GM21526 (cell line): ENCODE results near the gene CACFD1.
A peak's percentile ranks its signal among the peaks of the same experiment; 100 is the strongest.

Experiments used
- ATAC-seq: cut with Tn5 transposase; IDR thresholded peaks from one replicate; pipeline ENCODE4 v1.9.1; 2021; ENCODE audit warnings: moderate library complexity; ENCODE audit not compliant: unreplicated experiment, low FRiP score

CACFD1 gene

DNA sequence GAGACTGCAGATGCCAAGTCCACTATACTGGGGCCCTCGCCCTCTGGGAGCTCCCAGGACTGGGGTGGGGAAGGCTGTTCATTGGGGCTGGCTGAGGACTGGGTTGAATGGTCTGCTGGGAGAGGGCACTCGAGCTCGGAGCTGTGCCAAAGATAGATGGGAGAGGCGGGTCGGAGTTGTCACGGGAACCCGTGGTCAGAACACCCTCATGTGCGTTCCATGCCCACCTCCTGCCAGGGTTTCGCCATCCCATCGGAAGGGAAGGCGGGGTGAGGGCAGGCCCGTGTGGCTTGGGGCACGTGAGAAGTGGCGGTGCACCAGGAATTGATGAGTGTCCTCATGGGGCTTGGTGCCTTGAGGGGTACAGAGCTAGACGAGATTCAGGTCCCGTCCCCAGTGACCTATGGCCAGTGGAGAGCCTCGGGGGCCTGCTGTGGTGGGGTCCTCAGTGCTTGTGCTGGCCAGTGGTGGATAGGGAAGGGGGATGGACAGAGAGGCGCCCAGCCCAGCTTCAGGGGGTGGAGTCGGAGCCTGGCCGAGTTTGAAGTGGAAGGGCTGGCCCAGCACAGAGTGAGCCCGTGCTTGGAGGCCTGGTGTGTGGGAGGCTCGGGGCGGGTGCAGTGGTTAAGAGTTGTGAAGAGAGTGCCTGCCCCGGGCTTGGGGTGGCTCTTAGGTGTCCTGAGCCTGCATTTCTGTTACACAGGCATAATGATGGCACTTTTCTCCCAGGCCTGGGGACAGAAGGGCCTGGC, 4.3 kb downstream of the CACFD1 start:
- ATAC-seq = no peak

DNA sequence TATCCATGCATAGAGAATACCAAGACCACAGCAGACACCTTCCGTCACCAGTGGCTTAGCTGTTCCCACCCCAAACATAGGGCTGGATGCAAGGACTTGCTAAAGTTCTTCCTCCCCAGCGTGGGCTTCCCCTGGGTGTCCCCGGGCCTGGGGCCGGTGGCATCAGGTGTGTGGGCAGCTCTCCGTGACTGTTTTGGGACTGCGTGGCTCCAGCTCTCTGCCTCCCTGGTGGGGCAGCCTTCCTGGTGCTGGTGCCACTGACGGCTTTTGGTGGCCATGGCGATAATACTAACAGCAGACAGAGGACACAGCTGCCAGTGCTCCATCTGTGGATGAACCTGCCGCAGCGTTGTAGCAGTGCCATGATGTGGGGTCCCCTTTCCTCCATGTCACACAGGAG, 4.9 kb downstream of the CACFD1 start:
- ATAC-seq = no peak

DNA sequence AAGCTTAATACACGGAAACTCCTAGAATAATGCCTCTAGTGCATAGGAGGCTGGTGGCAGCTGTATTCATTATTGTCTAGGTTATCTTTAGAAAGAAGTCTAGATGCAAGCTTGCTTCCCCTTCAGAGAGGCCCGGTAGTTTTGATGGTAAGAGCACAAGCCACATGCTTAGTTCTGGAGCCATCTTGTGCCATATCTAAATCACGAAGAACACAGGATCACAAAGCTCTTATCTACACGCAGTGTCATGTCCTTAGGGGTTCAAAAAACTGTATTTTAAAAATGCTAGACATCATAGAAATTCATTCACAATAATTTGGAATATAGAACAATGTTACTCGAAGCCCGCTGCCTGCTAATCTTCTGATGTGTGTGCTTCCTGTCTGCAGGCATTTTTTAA, 6.2 kb downstream of the CACFD1 start:
- no peak for ATAC-seq

DNA sequence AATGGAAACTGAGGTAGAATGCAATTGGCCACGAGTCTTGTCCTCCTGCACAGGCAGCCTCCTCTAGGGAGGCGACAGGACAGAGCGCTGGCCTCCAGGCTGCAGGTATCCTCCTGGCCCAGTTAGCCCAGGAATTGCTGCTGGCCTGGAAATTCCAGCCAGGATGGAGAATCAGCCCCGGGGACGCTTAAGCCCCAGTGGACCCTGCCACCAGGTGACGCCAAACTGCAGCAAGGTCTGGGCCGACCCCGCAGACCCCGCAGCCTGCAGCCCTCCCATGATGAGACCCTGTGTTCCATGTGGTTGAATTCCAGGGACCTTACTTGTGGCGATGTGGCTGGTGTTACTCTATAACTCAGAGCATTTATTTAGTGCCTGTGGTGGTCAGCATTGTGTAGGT, 7.3 kb downstream of the CACFD1 start:
- no peak for ATAC-seq

DNA sequence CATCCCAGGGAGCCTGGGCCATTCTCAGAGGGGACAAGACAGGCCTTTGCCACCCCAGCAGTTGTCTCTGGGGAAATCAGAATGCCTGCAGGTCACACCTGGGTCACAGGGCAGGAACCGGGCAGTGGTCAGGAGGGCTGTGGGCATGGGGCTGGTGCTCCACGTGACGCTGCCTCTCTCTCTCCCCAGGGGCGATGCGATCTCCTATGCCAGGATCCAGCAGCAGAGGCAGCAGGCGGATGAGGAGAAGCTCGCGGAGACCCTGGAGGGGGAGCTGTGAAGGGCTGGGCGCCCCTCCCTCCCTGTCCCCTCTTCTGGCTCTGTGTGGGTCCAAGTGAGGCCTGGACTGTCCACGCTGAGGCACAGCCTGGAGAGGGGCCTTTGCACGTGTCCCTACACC, 8.6 kb downstream of the CACFD1 start:
- ATAC-seq = no peak

DNA sequence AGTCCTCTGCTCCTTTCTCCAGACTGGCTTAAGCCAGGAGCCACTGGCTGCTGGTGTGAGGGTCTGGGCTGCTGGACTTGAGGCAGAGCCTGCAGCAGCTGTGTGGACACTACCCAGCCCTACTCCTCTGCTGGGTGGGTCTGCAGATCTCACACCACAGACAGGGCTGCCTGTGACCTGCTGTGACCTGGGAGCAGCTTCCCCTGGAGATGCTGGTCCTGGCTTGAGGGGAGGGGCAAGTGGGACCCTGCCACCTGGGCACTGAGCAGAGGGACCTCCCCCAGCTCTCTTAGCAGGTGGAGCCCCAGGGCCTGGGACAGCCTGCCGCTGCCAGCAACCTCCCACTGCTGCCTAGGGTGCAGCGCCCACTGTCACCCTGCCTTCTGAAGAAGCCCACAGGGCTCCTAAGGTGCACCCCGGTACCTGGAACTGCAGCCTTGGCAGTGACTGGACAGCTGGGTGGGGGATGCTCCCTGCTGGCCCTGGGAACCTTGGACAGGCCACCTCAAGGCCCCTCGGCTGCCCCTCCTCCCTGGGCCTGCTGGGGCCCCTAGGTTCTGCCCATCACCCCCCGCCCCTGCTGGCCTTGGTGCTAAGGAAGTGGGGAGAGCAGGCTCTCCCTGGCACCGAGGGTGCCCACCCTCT, 9.1 kb downstream of the CACFD1 start:
- ATAC-seq = no peak

DNA sequence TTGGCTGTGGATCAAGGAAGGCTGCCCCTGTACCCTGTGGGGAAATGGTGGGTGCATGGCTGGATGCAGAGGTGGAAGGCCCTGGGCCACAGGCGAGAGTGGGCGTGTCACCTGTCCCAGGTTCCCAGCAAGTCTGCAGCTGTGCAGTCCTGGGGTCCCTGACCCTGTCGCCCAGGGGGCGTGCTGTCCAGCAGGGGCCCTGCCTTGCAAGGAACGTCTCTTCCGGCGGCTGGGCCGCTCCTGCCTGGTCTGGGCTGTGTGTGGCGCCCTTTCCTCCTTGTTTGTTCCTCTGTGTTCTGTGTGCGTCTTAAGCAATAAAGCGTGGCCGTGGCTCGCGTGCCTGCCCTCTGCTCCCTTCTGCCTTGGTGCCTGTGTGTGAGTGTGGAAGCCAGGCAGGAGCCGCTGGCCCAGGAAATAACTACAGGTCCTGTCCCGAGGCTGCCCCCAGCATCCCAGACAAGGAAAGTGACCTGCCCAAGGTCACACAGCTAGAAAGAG, 10.7 kb downstream of the CACFD1 start:
- no peak for ATAC-seq

DNA sequence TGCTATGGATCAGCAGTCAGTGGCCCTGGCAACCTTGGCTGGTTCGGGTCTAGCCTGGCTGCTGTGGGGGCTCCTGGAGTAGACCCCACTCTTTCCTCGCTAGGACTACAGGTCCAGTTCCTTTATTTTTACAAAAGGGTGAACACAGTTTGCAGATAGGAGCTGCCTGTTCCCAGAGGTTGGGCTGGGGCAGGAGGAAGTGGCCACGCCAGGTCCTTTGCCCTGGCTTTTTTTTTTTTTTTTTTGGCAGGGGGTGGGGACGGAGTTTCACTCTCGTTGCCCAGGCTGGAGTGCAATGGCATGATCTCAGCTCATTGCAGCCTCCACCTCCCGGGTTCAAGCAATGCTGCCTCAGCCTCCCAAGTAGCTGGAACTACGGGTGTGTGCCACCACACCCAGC, 11.2 kb downstream of the CACFD1 start:
- no peak for ATAC-seq

DNA sequence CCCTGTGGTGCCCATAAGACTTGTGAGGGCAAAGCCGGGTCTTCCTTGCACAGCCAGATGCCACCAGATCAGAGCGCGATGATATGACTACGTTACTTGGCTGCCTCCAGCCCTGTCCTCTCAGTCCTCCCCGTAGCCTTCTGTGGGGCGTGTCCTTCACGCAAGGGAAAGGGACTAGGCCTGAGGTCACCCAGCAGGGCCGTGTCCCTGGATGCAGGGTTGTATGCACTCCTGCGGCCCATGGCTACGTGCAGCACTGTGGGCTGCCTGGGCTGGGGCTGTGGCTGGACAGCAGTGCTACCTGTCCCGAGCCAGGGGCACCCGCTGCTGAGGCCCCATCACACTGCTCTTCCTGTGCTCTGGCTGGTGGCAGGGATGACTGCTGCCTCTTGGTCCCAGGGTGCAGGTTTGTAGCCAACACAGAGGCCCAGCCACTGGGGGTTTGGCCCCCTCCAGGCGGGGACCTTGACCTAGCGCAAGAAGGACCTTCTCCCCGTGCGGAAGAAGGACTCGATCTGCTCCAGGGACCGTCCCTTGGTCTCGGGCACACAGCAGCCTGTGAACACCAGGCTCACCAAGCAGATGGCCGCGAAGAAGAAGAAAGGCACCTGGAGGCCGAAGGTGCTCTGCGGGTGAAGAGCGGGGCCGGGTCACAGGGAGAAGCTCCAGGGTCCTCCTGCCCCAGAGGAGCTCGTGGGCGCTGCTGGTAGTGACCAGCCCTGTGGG, 11.9 kb downstream of the CACFD1 start:
- no peak for ATAC-seq

DNA sequence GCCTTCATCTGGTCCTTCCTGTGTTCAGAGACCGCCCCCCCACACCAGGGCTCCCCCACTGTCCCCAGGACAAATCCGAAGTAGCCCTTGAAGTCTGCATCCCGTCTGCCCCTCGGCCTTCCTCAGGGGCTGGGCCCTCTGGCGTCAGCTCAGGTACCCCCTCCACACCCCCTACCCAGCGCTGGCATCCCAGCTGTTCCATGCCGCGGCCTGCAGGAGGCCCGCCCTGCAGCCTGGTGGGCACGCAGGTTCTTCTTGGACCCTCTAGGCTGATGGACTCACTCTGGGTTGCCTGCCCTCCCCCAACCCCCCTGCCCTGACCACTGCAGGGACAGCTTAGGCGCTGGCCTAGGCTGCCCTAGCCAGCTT, 12.5 kb downstream of the CACFD1 start:
- no peak for ATAC-seq

DNA sequence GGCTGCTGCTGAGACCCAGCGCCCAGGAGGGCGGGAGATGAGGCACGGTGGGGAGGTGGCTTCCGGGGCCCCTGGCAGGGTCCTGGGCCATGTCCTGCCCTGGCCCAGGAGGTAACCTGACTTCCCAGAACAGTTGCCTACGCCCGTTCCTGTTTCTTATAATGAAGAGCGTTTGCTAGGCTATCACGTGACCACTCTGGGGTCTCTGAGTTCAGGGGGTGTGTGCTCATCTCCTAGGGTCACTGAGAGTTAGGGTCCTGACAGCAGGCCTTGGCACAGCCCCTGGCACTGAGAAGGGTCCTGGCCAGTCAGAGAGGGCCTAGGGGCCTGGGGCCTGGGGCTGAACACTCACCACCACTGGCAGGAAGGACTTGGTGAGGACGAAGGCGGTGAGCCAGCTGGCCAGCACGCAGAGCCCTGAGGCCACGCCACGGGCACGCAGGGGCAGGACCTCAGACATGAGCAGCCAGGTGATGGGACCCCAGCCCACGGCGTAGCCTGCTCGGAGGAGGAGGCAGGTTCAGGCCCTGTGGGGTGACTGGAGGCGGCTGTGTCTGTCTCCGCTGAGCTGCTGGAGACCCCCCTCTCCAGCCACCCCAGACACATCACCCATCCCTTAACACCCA, 13.1 kb downstream of the CACFD1 start:
- no peak for ATAC-seq

DNA sequence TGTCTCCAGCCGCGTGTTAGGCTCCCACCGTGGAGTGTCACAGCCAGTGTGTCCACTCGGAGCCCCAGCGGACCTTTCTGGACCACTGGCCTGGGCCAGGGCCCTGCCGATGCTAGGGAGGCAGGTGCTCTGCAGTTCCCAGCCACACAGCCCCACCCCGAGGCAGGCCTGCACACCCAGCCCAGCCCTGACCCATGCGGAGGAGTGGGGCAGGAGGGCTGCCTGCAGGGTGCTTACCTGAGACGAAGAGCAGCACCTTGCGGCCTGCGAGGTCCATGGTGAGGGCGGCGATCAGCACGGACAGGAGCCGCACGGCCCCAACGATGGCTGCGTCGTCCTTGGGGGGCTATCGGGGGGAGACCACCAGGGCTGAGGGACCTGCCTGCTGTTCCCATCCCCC, 14.0 kb downstream of the CACFD1 start:
- no peak for ATAC-seq

DNA sequence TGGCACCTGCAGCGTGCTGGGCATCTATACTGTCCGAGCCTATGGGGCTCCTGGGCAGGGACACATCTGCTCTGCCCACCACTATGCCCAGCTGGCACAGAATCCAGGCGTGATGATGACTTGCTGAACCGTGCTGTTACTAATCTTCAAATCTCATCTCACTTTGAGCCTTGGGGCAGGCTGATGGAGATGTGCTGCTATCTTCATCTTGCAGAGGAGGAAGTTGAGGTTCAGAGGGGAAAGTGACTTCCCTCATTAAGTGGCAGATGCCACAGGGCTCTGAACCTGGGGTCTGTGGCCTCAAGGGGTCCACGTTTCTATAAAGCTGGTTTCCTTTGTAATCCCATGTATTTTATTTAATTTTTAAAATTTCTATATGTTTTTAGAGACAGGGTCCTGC, 14.4 kb downstream of the CACFD1 start:
- ATAC-seq = no peak

DNA sequence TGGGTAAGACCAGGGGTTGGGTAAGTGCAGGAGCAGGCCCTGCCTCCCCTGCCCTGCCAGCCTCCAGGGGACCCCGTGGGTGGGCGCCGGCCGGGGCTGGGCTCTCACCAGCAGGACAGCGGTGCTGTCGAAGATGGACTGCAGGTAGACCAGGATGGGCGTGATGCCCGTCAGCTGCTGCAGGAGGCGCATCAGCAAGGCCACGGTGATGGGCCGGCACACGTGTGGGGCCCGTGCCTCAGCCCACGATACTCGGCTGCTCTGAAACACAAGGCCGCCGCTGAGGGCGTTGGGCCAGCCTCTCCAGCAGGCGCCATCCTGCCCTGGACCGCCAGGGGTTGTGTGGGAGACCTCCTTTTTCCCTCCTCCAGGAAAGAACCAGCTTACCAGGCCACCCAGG, 15.1 kb downstream of the CACFD1 start:
- no peak for ATAC-seq

DNA sequence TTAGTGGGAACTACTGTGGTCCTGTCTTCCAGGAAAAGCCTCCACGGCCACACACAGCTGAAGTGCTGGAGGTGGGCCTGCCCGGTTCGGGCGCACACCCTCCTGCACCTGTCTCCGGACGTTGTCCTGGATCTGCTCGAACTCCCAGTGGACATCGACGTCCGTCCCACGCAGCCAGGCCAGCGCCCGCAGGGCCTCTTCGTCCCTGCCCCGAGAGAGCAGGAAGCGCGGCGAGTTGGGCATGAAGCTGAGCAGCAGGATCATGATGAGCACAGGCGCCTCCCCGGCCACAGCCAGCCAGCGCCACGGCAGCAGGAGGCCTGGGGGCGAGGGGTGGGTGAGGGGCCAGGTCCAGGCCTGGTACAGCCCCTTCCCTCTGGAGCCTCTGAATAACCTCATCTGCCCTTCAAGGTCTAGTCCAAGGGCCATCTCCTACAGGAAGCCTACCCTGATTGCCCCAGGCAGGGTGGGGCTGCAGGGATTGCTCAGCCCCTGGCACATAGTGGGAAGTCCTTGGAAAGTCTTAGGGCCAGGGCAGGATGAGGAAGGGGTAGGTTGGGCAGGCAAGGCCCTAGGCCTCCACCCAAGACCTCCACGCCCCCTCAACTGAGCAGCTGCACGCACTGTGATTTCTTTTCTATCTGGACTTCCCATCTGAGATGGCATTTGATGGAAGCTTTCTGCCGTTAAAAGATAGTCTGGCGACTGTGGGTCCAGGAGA, 15.7 kb downstream of the CACFD1 start:
- ATAC-seq = no peak

DNA sequence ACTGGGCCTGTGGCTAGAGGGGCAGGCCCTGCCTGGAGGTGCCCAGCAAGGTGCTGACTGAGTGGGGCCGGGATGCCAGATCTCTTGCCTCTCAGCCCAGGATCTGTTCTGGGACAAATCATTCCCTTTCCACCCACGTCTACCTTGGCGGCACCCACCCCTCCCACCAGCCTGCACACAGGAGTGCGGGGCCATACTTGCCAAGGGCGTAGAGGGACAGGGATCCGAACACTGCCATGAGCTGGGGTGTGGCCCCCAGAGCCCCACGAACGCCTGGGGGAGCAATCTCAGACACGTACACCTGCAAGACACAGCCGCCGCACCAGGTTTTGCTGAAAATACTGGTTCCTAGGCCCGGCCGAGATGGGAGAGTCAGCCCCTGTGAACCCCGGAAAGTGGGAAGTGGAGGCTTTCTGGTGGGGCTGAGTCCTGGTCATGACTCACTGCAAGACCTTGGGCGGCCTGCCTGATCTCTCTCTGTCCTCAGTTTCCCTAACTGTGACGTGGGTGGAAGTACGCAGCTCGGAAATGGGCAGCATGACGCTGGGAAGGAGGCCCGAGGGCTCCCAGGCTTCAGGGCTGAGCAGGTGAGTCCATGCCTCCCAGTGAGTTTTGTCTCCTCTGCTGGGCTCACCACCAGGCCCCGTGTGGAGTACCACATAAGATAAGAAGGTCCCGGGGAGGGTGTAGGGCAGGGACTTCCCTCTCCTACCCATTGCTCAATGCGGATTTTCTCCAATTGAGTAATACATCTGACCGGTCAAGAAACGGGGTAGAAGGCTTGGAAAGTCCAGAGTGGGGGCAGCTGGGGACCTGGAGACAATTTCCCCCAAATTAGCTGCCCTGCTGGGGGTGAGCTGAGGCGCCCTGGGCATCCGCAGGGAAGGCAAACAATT, 16.5 kb downstream of the CACFD1 start:
- ATAC-seq = no peak

DNA sequence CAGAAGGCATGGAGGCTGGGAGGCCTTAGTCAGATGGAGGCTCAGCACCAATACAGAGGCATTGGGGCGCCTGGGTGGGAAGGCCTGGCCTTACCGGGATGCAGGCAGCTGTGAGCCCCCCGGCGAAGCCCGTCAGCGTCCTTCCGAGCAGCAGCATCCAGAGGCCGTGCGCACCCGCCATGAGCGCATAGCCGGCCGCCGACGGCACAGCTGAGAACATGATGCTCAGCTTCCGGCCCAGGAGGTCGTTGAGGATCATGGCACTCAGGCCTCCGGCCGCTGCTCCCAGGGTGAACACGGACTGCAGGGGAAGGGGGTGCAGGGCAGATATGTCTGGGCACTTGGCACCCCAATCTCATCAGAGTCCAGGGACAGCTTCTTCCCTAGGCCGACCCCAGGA, 17.2 kb downstream of the CACFD1 start:
- ATAC-seq = no peak

DNA sequence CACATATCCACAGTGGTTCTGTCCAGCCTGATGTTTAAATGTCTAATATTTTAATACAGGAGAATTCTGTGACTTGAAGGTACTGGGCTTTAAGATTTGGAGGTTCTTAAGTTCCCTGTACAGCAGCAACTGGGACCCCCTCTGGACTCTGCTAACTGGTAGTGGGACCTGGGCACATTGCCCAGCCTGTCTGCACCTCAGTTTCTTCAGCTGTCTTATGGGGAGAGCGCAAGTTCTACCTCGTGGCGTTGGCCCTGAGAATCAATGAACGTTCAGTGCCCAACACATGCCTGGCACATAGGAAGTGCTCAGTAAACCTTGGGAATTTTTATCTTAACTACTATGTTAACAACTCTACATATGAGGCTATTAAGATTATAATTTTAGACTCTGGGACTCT, 17.7 kb downstream of the CACFD1 start:
- ATAC-seq = no peak

DNA sequence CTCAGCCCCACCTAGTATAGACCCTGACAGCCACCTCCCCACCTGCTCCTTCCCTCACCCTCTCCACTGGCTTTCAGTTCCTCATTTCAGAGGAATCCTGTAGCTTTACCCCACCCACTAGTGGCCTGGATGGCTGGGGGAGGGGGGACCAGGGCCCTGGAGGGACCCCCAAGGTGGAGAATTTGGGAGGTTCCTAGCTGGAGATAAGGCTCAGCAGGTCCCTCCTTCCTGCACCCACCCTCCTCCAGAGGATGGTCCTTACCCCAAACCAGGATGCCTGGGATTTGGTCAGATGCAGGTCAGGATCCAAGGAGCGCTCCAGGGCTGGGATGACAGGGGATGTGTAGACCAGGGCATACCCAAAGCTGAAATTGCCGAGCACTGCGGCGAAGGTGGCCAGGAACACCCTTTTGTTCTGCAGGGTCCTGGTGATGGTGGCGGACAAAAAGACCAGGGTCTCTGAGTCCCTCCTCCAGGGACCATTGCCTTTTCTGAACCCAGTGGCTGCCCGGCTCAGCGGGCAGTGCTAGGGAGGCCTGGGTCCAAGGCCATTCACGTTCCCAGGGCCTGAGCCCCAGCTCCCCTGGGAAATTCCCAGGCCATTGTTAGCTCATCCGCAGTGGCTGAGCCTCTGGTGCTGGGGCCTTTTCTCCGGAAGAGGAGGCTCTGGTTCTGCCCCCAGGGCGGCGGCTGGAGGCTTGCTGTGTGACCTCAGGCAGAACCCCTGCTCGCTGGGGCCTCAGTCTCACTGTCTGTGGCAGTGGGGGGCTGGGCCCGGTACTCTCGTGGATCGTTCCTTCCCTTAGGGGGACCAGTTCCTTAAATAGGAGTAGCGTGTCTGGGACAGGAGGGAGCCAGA, 18.4 kb downstream of the CACFD1 start:
- peak; percentile 36 for ATAC-seq
